HUDEP-2 (cell line): ENCODE results near the gene NCLN.
"Not testable (repeated sequence)": the region's sequence is repeated elsewhere in the genome, so short reads cannot be mapped to it uniquely, and the experiment has no call there.

ENCODE experiments used
- DNase-seq, 76 experiments: peaks; one replicate each; lab custom pipeline; 2025; ENCODE audit not compliant: unreplicated experiment in 76 of 76; lab: John Stamatoyannopoulos, UW

Gene NCLN

DNA sequence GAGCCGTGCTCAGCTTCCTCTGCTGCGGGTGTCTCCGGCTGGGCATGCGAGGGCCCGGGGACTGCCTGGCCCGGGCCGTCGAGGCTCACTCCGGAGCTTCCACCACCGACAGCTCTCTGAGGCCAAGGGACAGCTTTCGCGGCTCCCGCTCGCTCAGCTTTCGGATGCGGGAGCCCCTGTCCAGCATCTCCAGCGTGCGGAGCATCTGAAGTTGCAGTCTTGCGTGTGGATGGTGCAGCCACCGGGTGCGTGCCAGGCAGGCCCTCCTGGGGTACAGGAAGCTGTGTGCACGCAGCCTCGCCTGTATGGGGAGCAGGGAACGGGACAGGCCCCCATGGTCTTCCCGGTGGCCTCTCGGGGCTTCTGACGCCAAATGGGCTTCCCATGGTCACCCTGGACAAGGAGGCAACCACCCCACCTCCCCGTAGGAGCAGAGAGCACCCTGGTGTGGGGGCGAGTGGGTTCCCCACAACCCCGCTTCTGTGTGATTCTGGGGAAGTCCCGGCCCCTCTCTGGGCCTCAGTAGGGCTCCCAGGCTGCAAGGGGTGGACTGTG, 5.9 kb upstream of the NCLN start:
- DNase-seq, result peak in 30 of 76 experiments; percentile 17 to 97 (median 49)

DNA sequence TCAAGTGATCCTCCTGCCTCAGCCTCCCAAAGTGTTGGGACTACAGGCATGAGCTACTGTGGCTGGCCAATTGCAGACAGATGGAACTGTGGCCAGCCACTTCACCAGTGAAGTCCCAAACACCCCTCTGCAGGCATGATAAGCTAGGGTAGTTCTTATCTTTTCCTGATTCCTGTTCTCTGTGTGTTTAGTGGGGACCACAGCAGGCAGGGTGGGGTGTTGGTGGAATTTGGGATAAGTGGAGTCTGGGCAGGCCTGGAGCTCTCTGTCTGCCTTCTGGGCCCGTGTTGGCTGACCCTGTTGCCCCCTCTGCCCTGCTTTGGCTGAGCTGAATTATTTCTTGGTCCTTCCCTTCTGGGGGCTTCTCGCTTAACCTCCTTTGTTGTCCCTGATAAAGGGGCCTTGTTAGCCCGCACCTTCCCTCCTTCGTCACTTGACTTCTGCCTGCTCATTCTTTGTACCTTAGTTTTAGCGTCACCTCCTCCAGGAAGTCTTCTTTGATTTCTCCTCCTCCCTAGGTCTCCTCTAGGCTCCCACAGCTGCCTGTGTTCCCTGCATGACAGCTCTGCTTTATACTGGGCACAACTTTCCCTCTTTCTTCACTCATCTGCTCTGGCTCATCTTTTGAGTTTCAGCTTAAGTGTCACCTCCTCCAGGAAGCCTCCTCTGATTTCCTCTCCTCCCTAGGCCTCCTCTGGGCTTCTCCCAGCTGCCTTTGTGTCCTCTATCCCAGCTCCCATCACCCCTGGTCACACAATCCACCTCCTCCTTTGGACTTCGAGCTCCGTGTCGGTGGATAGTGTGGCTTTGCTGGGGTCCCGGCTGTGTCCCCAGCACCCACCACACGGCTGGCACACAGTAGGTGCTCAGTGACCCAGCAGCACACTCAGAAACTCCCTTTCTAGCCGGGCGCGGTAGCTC, 1.7 kb upstream of the NCLN start:
- DNase-seq, result peak in 64 of 76 experiments; percentile 25 to 90 (median 51)

GRCh38 chr19:3184847-3185460, 776 bp upstream of the NCLN start:
- peak in 49 of 76 experiments; percentile 55 to 97 (median 75) for DNase-seq

- DNase-seq, result peak in 4 of 76 experiments; percentile 32 to 63 (median 46)
Observed at GRCh38 chr19:3186160-3186688, 494 bp downstream of the NCLN start.

GRCh38 chr19:3186891-3187661, 1.3 kb downstream of the NCLN start:
- peak in 2 of 76 experiments; percentile 32 for DNase-seq

GRCh38 chr19:3187662-3188511, 2.2 kb downstream of the NCLN start:
- DNase-seq, result no peak

DNA sequence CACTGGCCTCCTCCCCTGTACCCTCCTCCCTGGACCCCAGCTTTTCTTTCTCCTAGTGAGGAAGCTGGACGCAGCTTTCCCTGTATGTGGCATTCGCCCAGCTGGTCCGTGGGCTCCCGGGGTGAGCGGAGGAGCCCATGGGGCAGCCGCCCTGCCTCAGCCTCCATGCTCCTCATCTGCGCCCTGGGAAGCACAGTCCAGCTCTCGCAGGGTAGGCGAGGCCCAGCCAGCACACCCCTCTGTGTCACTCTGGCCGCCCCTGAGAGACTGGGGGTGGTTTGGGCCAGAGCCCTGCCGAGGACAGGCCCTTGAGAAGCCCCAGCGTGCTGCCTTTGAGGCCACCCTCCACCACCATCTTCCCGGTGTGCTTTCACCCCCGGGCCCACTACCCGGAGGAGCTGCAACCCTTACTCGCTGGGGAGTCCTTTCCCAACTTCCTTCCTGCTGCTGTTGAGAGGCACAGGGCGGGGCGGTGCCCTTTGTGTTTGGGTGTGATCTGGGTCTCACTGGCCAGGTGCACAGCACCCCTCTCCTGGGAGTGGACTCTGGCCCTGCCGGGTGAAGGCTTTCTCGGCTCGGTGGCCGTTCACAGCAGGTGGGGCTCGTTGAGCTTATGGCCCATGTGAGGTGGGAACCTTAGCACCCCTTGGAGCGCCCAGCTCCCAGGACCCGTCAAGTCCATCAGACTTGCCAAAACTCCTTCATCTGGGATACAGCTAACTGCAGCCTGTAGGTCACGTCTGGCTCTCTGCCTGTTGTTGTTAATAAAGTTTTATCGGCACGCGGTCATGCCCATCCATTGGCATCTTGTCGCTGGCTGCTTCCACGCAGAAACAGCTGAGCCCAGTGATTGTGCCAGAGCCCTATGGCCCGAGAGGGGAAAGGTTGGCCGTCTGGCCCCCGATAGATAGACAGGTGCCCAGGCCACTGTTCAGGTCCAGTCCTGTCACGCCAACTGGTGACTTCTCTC, 3.2 kb downstream of the NCLN start:
- DNase-seq, result no peak

GRCh38 chr19:3189702-3190469, 4.2 kb downstream of the NCLN start:
- peak in 6 of 76 experiments; percentile 13 to 27 (median 20) for DNase-seq

DNA sequence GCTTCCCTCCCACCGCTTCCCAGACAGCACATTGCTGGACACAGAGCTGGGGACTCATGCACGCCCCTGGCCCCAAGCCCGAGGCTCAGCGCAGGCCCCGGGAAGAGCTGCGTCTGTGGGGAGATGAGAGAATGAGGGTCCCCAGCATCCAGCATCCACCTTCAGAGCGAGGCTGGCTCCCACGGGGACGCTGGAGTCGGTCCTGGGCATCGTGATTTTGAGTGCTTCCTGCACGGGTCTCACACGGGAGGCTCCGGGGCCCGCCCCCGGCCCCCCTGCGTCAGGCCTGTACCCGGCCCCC, 4.7 kb downstream of the NCLN start:
- no peak for DNase-seq

- DNase-seq, result no peak
Observed at GRCh38 chr19:3190921-3191805, 5.4 kb downstream of the NCLN start.

- not testable (repeated sequence) for DNase-seq
Observed at GRCh38 chr19:3191806-3192104, 6.0 kb downstream of the NCLN start.

- DNase-seq, result no peak
Observed at GRCh38 chr19:3192228-3192635, 6.5 kb downstream of the NCLN start.

GRCh38 chr19:3192684-3193083, 7.0 kb downstream of the NCLN start:
- DNase-seq, result no peak

DNA sequence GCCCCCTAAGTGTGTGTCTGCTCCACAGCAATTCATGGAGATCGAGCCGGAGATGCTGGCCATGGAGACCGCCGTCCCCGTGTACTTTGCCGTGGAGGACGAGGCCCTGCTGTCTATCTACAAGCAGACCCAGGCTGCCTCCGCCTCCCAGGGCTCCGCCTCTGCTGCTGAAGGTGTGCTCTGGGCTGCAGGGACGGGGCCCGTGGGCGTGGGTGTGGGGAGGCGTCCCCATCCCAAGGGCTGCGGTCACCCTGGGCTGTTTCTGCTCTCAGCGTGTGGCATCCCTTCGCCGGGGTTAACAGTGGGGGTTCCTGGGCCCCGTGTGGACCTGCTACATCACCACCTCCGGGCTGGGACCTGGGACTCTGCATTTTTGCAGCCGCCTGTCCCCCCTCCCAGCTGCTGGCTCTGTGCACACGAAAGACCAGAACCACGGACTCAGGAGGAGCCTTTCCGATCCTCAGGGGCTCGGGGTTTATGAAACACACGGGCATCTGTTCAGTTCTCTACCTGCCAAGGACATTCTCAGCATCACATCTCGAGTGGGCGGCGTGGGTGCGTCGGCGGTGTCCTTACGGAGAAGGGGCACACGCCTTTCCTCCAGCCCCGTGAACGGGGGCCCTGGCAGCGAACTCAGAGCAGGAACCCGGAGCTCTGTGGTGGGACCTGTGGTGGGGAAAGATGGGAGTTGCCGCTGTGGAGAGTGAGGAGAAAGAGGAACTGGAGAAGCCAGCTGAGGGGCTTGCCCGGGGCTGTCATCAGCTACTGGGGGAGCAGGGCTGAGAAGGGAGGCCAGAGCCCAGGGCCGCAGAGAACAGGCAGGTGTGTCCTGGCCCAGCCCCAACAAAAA, 7.8 kb downstream of the NCLN start:
- peak in 53 of 76 experiments; percentile 15 to 78 (median 51) for DNase-seq

GRCh38 chr19:3194106-3195087, 8.7 kb downstream of the NCLN start:
- DNase-seq, result peak in 74 of 76 experiments; percentile 59 to 99 (median 90)
